CD14-positive monocyte (primary cell): ENCODE data around the gene RANBP3. TPM values are rescaled to one million over a fixed set of nuclear protein-coding genes. Genes with fewer than 3 reads are reported as not detected.
A peak's percentile ranks its signal among the peaks of the same experiment; 100 is the strongest.

Experiments
- DNase-seq, 3 donors: peaks; one replicate each; pipeline ENCODE4 v3.0.0-alpha.2; 2011 to 2022
- H2AFZ ChIP-seq: 2 replicates; pipeline ENCODE4 v1.6.0; 2012; ENCODE audit warnings: mild to moderate bottlenecking, low read depth, low read length, inconsistent platforms; ENCODE audit not compliant: insufficient read depth, poor library complexity, severe bottlenecking
- H3K27ac ChIP-seq, 2 donors: 1 replicate in 1 of 2; 2 replicates in 1 of 2; pipeline ENCODE4 v1.5.1; 2012 to 2013; ENCODE audit warnings: low read length in 2 of 2, control low read depth in 1 of 2, inconsistent platforms in 1 of 2, low read depth in 1 of 2, mild to moderate bottlenecking in 1 of 2
- H3K27me3 ChIP-seq, 2 donors: one replicate each; pipeline versions ENCODE4 v1.6.0 to v1.6.1; 2011 to 2013; ENCODE audit warnings: low read length in 2 of 2; ENCODE audit not compliant: control insufficient read depth in 2 of 2, insufficient read depth in 2 of 2
- H3K36me3 ChIP-seq, 2 donors: replicated peaks in 1 of 2; 1 replicate in 1 of 2; 2 replicates in 1 of 2; pipeline versions ENCODE4 v1.5.1 to v1.6.1; 2012 to 2013; ENCODE audit warnings: low read length in 2 of 2, control low read depth in 1 of 2, inconsistent platforms in 1 of 2, mild to moderate bottlenecking in 1 of 2; ENCODE audit not compliant: insufficient read depth in 2 of 2, control insufficient read depth in 1 of 2
- H3K4me1 ChIP-seq, 2 donors: 1 replicate in 1 of 2; 2 replicates in 1 of 2; pipeline versions ENCODE4 v1.5.1 to v1.6.1; 2012 to 2013; ENCODE audit warnings: low read length in 2 of 2, control low read depth in 1 of 2, inconsistent platforms in 1 of 2, mild to moderate bottlenecking in 1 of 2, moderate library complexity in 1 of 2; ENCODE audit not compliant: insufficient read depth in 2 of 2, control insufficient read depth in 1 of 2
- H3K4me2 ChIP-seq: replicated peaks from 2 replicates; pipeline ENCODE3; 2012; ENCODE audit warnings: low read length, moderate library complexity, mild to moderate bottlenecking; ENCODE audit not compliant: poor library complexity, severe bottlenecking; ENCODE audit errors: extremely low read depth
- H3K4me3 ChIP-seq, 3 experiments: fragments of 200-600 bp in 1 of 3; sonication (generic) in 1 of 3; replicated peaks in 1 of 3; 1 replicate in 2 of 3; 2 replicates in 1 of 3; pipeline ENCODE4 v1.5.1; 2011 to 2013; ENCODE audit warnings: low read length in 3 of 3, mild to moderate bottlenecking in 3 of 3, control low read depth in 2 of 3, low read depth in 2 of 3, inconsistent platforms in 1 of 3, moderate library complexity in 1 of 3
- H3K79me2 ChIP-seq: 2 replicates; pipeline ENCODE4 v1.6.0; 2012; ENCODE audit warnings: mild to moderate bottlenecking, control low read depth, inconsistent platforms, low read length, moderate library complexity; ENCODE audit not compliant: insufficient read depth
- H3K9ac ChIP-seq: 2 replicates; pipeline ENCODE4 v1.6.0; 2017; ENCODE audit warnings: low read length, mild to moderate bottlenecking; ENCODE audit not compliant: insufficient read depth, poor library complexity, severe bottlenecking
- H3K9me3 ChIP-seq, 2 donors: replicated peaks in 1 of 2; 1 replicate in 1 of 2; 2 replicates in 1 of 2; pipeline versions ENCODE4 v1.5.1 to v1.6.1; 2012 to 2013; ENCODE audit warnings: low read length in 2 of 2, control low read depth in 1 of 2; ENCODE audit not compliant: control insufficient read depth in 1 of 2, insufficient read depth in 1 of 2
- H4K20me1 ChIP-seq: 2 replicates; pipeline ENCODE4 v1.6.0; 2012; ENCODE audit warnings: mild to moderate bottlenecking, low read length, control low read depth, moderate library complexity; ENCODE audit not compliant: insufficient read depth
- H3K27ac Mint-ChIP-seq, 7 donors: one replicate each; pipeline ENCODE4 v1.8.0; 2020; ENCODE audit warnings: mild to moderate bottlenecking in 7 of 7, mixed read lengths in 7 of 7, moderate library complexity in 6 of 7, inconsistent platforms in 2 of 7
- H3K27me3 Mint-ChIP-seq, 3 donors: one replicate each; pipeline ENCODE4 v1.8.0; 2021 to 2022; ENCODE audit warnings: low read depth in 3 of 3, mild to moderate bottlenecking in 3 of 3, mixed read lengths in 3 of 3, moderate library complexity in 3 of 3, inconsistent platforms in 1 of 3
- H3K36me3 Mint-ChIP-seq, 2 donors: one replicate each; pipeline ENCODE4 v1.8.0; 2020; ENCODE audit warnings: mixed read lengths in 2 of 2, inconsistent platforms in 1 of 2, mild to moderate bottlenecking in 1 of 2
- H3K4me1 Mint-ChIP-seq: one replicate; pipeline ENCODE4 v1.8.0; 2020; ENCODE audit warnings: mild to moderate bottlenecking, mixed read lengths
- H3K4me3 Mint-ChIP-seq, 2 donors: one replicate each; pipeline ENCODE4 v1.8.0; 2020; ENCODE audit warnings: mild to moderate bottlenecking in 2 of 2, mixed read lengths in 2 of 2, moderate library complexity in 1 of 2
- H3K9me3 Mint-ChIP-seq, 7 donors: one replicate each; pipeline ENCODE4 v1.8.0; 2020 to 2022; ENCODE audit warnings: mixed read lengths in 7 of 7, mild to moderate bottlenecking in 6 of 7, moderate library complexity in 6 of 7, inconsistent platforms in 2 of 7
- WGBS: methylation state at CpG from one replicate; pipeline ENCODE4 v1.1.5; 2013; ENCODE audit warnings: missing lambda C conversion rate; ENCODE audit not compliant: insufficient coverage; 5-methylcytosine and 5-hydroxymethylcytosine counted together
- intact Hi-C, 2 donors: fragments of 100-400 bp; cut with micrococcal nuclease; formaldehyde crosslinking; loops; one replicate each; pipeline versions ENCODE4 v1.15.0 to v1.15.1; 2023
- polyA plus RNA-seq, 3 donors: library from polyadenylated mRNA; depleted of rRNA in 1 of 3; unstranded in 2 of 3; stranded (reverse) in 1 of 3; fragments of 300-500 nt in 2 of 3; fragments of >200 nt in 1 of 3; fragmentation: Illumina TruSeq in 2 of 3; gene quantifications; 1 replicate in 2 of 3; 2 replicates in 1 of 3; pipeline ENCODE4 v1.2.3, GENCODE V29; 2012 to 2021
- TF ChIP-seq, protein P1 (sequence below): fragments of 200-600 bp; IDR thresholded peaks from one replicate; pipeline ENCODE4 v1.8.0; 2022; ENCODE audit warnings: antibody characterized with exemption, mild to moderate bottlenecking

The RANBP3 gene
- polyA plus RNA-seq, 3 donors = 4.5 to 49.5 (median 8.1) TPM

DNA sequence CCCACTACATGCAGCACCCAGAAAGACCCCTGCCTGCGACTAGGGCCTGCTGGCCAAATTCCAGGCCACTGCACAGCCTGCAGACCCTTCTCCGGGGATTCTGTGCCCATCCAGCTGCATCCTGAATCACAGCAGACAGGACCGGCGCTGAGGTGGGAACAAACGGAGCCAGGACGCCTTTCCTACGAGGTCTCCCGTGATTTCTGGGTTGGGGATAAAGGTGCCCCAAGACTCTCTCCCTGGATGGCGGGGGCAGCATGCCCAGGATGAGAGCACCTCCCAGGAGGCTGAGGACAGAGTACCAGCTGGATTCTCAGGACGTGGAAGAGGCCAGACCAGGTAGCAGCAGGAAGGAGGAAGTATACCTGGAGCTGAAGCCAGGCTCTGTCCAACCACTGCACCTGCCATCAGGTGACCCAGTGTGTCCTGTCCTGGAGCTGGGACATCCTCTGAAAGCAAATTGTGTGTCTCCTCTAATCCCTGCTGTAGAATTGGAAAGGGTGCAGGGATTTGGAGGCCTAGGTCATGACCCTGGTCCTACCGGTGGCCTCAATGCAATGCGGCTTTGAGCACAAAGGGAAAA lies 104.2 kb downstream of the RANBP3 start:
- Histone ChIP-seq H2AFZ (no peak overlapping the region), H3K27me3 (no peaks in the 10 kb centered on the region), H3K9me3 (no peaks in the 10 kb centered on the region), H3K9ac (no peak overlapping the region), H3K36me3 (no peaks in the 10 kb centered on the region), H3K27ac (no peak overlapping the region), H3K79me2 (no peaks in the 10 kb centered on the region), H3K4me3 (no peak overlapping the region), H4K20me1 (no peaks in the 10 kb centered on the region), H3K4me1 (no peaks in the 10 kb centered on the region), H3K4me2 (no peak overlapping the region)
- Mint-ChIP-seq H3K4me3 (no peak overlapping the region), H3K4me1 (no peaks in the 10 kb centered on the region), H3K9me3 (peaks cover 0 to 5% (median 0%) of the 10 kb centered on the region in 7 donors), H3K27ac (peak overlapping the region in 1 of 7 donors; percentile 17), H3K36me3 (no peaks in the 10 kb centered on the region), H3K27me3 (peaks cover 2 to 10% (median 8%) of the 10 kb centered on the region in 3 donors)
- intact Hi-C loops = no loop called here
- DNase-seq = no peak
- 96% methylated on average over 6 of the region's 12 CpGs for WGBS
- TF ChIP-seq, protein P1, sequence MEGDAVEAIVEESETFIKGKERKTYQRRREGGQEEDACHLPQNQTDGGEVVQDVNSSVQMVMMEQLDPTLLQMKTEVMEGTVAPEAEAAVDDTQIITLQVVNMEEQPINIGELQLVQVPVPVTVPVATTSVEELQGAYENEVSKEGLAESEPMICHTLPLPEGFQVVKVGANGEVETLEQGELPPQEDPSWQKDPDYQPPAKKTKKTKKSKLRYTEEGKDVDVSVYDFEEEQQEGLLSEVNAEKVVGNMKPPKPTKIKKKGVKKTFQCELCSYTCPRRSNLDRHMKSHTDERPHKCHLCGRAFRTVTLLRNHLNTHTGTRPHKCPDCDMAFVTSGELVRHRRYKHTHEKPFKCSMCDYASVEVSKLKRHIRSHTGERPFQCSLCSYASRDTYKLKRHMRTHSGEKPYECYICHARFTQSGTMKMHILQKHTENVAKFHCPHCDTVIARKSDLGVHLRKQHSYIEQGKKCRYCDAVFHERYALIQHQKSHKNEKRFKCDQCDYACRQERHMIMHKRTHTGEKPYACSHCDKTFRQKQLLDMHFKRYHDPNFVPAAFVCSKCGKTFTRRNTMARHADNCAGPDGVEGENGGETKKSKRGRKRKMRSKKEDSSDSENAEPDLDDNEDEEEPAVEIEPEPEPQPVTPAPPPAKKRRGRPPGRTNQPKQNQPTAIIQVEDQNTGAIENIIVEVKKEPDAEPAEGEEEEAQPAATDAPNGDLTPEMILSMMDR = no peak

DNA sequence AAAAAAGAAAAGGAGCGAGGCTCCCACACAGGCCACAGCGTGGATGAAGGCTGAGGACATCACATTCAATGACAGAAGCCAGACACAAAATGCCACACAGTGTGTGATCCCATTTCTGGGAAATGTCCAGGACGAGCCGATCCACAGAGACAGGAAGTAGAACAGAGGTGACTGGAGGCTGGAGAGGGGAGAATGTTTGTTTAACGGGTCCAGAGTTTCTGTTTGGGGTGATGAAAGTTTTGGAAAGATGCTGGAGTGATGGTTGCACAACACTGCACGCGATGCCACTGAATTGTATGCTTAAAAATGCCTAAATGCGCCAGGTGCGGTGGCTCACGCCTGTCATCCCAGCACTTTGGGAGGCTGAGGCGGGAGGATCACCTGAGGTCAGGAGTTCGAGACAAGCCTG lies 107.0 kb downstream of the RANBP3 start:
- H3K27me3 ChIP-seq = no peaks in the 10 kb centered on the region
- H3K36me3 ChIP-seq = no peaks in the 10 kb centered on the region
- H2AFZ ChIP-seq = no peak overlapping the region
- no peak for DNase-seq
- Mint-ChIP-seq H3K4me1 (no peaks in the 10 kb centered on the region), H3K9me3 (peaks cover 0 to 5% (median 0%) of the 10 kb centered on the region in 7 donors), H3K27ac (no peak overlapping the region), H3K27me3 (peaks cover under 1 to 6% (median 3%) of the 10 kb centered on the region in 3 donors), H3K36me3 (no peaks in the 10 kb centered on the region), H3K4me3 (no peak overlapping the region)
- WGBS = 88% methylated on average over 9 of the region's 12 CpGs
- H3K9me3 ChIP-seq = no peaks in the 10 kb centered on the region
- intact Hi-C loops = no loop called here
- no peaks in the 10 kb centered on the region for H4K20me1 ChIP-seq
- no peaks in the 10 kb centered on the region for H3K79me2 ChIP-seq
- no peak overlapping the region for H3K27ac ChIP-seq
- no peak overlapping the region for H3K4me3 ChIP-seq
- H3K4me1 ChIP-seq = no peaks in the 10 kb centered on the region
- TF ChIP-seq, protein P1 = no peak
- H3K9ac ChIP-seq = no peak overlapping the region
- no peak overlapping the region for H3K4me2 ChIP-seq
